NK-92 treated with Interleukin-12 subunit alpha and Interleukin-12 subunit beta, amount 100 ng/mL, for 24 hours (cell line): ENCODE results near the gene FNBP1L.
"Not testable (repeated sequence)": the region's sequence is repeated elsewhere in the genome, so short reads cannot be mapped to it uniquely, and the experiment has no call there.

Experiments used
- DNase-seq: peaks from one replicate; lab custom pipeline; 2025; lab: John Stamatoyannopoulos, UW

FNBP1L gene

DNA sequence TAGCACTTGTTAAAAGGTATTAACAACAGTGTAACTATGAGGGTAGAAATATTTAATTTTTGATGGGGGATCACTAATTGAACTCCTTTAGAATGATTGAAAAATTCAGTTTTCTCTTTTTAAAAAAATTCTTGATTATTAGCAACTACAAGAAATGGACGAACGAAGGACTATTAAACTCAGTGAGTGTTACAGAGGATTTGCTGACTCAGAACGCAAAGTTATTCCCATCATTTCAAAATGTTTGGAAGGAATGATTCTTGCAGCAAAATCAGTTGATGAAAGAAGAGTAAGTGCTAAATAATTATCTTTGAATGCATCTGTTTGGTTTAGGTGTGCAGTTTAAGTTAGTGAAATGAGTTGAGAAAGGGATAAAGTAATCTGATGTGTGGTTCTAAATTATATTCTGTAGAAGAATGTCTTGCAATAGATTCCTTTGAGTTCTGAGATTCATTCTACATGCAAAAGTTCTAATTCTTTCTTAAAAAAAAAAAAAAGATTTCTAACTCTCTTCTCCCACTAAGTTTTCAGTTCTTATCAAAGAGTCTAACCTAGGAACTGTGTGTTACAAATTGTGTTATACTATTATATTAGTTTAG, 85.0 kb downstream of the FNBP1L start:
- no peak for DNase-seq

DNA sequence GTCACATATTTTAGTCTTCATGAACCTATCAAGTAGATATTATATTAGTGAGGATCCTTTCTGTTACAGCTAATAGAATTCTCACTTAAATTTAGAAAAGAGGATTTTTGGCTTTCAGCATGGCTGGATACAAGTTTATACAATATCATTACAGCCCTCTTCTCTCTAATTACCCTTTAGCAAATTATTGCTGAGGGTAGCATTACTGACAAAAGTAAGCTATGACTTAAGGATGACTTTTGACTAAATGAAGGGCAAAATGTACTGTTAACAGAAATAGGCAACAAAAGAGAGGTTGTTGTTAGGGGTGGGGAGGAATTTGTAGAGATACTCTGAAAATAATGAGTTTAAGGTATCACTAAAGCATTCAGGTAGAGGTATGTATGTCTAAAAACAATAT, 85.8 kb downstream of the FNBP1L start:
- no peak for DNase-seq

DNA sequence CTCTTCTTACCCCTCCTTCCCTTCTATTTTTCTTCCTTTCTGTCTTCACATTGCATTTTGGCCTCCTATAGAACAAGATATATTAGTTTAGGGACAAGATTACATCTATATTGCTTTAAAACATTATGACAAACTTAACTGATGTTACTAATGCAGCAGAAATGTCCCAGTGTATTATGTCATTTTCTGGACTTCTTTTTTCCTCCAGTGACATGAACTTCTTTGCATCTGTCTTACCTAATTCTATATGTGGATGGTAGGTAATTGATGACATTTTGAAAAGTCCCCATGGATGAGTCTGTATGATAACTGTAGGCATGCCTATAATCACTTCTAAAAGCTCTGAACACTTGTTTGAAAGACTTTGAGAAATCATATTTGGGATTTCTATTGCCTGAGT, 89.5 kb downstream of the FNBP1L start:
- no peak for DNase-seq

DNA sequence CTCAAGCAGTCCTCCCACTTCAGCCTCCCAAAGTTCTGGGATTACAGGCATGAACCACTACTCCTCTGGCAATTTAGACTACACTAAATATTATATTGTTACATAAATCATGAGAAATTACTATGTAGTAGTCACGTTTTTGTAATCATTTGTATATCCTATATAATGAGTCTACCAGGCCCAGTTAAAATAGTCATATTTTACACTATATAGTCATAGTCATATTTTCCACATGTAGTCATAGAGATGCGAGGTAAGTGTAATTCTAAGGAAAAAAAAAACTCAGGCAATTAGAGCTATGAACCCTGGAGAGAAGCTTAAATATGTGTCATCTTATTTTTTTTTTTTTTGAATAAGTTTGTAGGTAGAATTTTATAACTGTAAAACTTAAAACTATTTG, 90.0 kb downstream of the FNBP1L start:
- DNase-seq = no peak

DNA sequence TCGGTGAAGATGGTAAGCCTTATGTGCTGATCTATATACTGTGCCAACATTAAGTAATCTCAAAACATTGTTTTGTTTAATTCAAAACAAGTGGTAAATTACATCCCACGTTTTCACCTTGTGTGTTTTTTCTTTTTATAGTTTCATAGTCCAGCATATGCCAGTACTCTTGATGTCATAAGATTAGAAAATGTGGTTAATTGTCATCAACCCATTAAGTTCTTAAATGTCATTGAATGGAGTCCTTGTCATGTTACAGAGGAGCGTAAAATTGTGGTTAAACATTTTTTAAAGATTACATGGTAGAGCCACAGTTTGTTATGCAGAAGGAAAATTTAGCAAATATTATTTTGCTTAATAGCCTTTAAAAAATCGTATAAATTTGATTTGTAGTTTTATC, 93.1 kb downstream of the FNBP1L start:
- no peak for DNase-seq

- no peak for DNase-seq
Observed at GRCh38 chr1:93542398-93542797, 94.5 kb downstream of the FNBP1L start.

DNA sequence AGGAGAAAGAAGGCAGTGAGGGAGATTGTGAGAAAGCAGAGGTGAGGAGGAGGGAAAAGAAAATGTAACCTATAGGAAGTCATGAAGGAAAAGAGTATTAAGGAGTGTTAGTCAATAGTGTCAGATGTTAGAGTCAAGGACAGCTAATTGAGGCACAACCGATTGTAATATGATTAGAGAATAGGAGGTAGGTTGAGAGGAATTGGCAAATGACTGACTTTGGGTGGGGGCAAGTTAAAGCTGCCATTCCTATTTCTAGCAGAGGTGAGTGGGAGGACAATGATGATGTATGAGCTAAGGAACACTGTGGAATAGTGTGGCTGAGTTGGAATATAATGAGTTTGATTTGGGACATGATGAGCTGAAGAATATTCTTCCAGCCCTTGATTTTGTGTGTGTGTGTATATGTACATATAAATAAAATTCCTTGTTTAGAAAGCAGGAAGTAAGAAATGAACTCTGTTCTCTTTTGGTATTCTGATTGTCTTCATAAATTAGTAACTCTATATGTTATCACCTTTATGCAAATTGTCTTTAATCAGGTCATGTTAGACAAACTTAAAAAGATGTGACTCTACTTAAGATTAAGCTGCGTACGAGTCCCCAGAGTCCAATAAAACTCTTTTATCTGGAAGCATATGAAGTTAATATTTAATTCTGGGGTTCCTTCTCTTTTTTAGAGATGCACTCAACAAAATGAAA, 98.4 kb downstream of the FNBP1L start:
- DNase-seq = no peak

GRCh38 chr1:93549131-93549530, 101.2 kb downstream of the FNBP1L start:
- DNase-seq = no peak

DNA sequence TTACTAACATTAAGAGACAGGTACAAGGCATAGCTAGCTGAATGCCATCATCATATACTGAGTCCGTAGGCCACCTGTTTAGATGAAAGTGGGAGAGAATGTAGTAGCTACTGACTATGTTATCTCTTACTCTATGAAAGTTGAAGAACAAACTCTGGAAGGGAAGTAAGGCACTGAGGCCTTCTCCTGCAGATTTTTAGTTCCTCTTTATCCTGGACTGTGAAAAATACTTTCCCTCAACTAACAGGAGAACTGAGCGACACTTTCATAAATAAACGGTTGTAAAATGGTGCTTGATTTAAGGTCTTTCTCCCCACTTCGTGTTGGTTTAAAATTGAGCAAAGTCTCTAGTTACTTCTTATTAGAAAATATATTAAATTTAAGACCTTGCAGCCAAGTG, 101.9 kb downstream of the FNBP1L start:
- DNase-seq = no peak

GRCh38 chr1:93552741-93553455, 105.0 kb downstream of the FNBP1L start:
- DNase-seq = no peak

GRCh38 chr1:93553886-93554490, 106.1 kb downstream of the FNBP1L start:
- not testable (repeated sequence) for DNase-seq

- DNase-seq = no peak
Observed at GRCh38 chr1:93554883-93555872, 107.3 kb downstream of the FNBP1L start.

DNA sequence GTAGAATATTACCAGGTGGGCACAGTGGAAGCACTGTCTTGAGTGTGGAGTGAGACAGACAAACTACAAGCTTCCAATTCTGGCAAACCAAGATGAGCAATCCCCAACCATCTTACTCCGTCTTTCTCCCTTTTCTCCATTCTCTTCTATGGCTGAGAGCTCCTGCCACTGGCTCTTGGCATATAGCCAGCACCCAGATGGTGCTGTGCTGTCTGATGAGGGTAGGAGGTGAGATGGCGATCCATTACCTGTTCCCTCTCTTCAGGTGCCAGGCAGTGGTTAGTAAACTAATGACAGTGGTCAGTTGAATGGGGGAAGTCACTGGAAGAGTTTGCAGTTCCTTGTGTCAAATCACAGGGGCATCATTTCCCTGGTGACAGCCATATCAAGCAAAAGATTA, 108.4 kb downstream of the FNBP1L start:
- no peak for DNase-seq

DNA sequence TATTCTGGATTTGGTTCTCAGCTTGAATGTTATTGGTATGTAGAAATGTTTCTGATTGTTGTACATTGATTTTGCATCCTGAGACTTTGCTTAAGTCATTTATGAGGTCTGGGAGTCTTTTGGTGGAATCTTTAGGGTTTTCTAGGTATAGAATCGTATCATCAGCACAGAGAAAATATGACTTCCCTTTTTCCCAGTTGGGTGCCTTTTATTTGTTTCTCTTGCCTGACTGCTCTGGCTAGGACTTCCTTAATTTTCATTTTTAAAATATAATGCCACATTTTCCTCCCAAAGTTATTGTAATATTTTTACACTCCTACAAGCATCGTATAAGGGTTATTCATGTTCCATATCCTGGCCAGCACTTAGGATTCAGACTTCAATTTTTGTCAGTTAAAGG, 111.1 kb downstream of the FNBP1L start:
- DNase-seq = no peak

- no peak for DNase-seq
Observed at GRCh38 chr1:93559695-93560094, 111.8 kb downstream of the FNBP1L start.

- DNase-seq = no peak
Observed at GRCh38 chr1:93565496-93566206, 117.7 kb downstream of the FNBP1L start.

DNA sequence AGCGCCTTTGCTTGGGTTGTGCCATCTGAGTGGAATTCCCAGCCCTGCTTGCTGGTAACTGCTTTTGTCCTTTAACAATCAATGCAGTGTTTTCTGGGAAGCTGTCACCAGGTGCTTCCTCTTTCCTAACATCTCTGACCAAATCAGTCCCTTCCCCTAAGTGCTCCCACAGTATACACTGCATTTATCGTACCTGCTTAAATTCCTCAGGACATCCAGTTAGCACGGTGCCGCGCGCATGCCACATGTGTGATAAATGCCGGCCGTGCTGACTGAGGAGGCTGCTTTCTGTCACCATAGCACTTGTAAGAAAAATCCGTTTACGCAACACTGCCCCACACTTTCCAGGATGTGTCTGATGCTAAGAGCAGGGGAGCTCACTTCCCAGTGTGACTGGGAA, 118.3 kb downstream of the FNBP1L start:
- no peak for DNase-seq

- DNase-seq = no peak
Observed at GRCh38 chr1:93567255-93567918, 119.5 kb downstream of the FNBP1L start.

DNA sequence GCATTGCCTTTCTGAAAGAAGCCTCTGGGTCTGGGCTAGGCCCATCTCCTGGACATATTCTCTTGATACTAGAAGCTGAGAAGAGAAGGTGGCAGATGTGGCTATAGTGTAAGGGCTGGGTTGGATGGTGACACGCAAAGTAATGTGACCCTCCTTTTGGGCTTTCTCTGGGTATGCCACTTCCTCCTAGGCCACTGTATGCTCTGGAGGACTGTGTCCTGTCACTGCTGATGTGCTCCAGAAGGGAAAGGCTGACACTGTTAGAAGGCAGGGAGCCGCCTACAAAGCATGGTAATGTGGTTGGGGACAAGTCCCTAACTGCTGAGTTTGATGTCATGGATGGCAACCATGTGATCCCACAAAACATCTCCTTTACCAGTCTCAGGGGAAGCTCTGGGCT, 121.6 kb downstream of the FNBP1L start:
- DNase-seq = no peak

- no peak for DNase-seq
Observed at GRCh38 chr1:93571623-93572310, 123.8 kb downstream of the FNBP1L start.
